ENCODE data around the gene DPEP3. TPM values are rescaled to one million over a fixed set of nuclear protein-coding genes. Genes with fewer than 3 reads are reported as not detected.
"Not testable (repeated sequence)": the region's sequence is repeated elsewhere in the genome, so short reads cannot be mapped to it uniquely, and the experiment has no call there.

Gene DPEP3
- total RNA-seq, 1 donor from 2014 or later: 0.12 TPM

- intact Hi-C loops (cut with micrococcal nuclease): not testable (repeated sequence)
These were observed 13.7 kb upstream of the DPEP3 start for GRCh38 chr16:67994040-67994408.

GRCh38 chr16:67993207-67994039 is 13.1 kb upstream of the DPEP3 start:
- intact Hi-C loops (cut with micrococcal nuclease): loop anchor here (1.0 kb wide), 10 partner anchors 10 to 472 kb away; partner anchors contain the start of genes DDX28, DUS2 and NFATC3

- intact Hi-C loops (cut with micrococcal nuclease): loop anchor here (1.0 kb wide), 10 partner anchors 9 to 471 kb away; partner anchors contain the start of genes DDX28, DUS2 and NFATC3
These were observed 12.4 kb upstream of the DPEP3 start for GRCh38 chr16:67992661-67993206.

- intact Hi-C loops (cut with micrococcal nuclease): no loop called here
These were observed 9.7 kb upstream of the DPEP3 start for GRCh38 chr16:67990018-67990386.

- intact Hi-C loops (cut with micrococcal nuclease): no loop called here
These were observed 9.2 kb upstream of the DPEP3 start for GRCh38 chr16:67989322-67990017.

- intact Hi-C loops (cut with micrococcal nuclease): no loop called here
These were observed 8.4 kb upstream of the DPEP3 start for GRCh38 chr16:67988675-67989074.

GRCh38 chr16:67987460-67988160 is 7.3 kb upstream of the DPEP3 start:
- intact Hi-C loops (cut with micrococcal nuclease): no loop called here

GRCh38 chr16:67986949-67987348 is 6.7 kb upstream of the DPEP3 start:
- intact Hi-C loops (cut with micrococcal nuclease): no loop called here

GRCh38 chr16:67982011-67982696 is 1.9 kb upstream of the DPEP3 start:
- intact Hi-C loops (cut with micrococcal nuclease): no loop called here

GRCh38 chr16:67977469-67978227 is 2.7 kb downstream of the DPEP3 start:
- intact Hi-C loops (cut with micrococcal nuclease): no loop called here

- intact Hi-C loops (cut with micrococcal nuclease): no loop called here
These were observed 3.3 kb downstream of the DPEP3 start for GRCh38 chr16:67977005-67977404.

- intact Hi-C loops (cut with micrococcal nuclease): no loop called here
These were observed 4.1 kb downstream of the DPEP3 start for GRCh38 chr16:67976205-67976604.

GRCh38 chr16:67975321-67976105 is 4.8 kb downstream of the DPEP3 start:
- intact Hi-C loops (cut with micrococcal nuclease): no loop called here

- intact Hi-C loops (cut with micrococcal nuclease): not testable (repeated sequence)
These were observed 8.0 kb downstream of the DPEP3 start for GRCh38 chr16:67972285-67972684.

- intact Hi-C loops (cut with micrococcal nuclease): no loop called here
These were observed 9.2 kb downstream of the DPEP3 start for GRCh38 chr16:67971111-67971510.

- intact Hi-C loops (cut with micrococcal nuclease): loop anchor here (1.0 kb wide), 2 partner anchors 24 to 54 kb away; partner anchors contain the start of genes DDX28 and DUS2
These were observed 10.9 kb downstream of the DPEP3 start for GRCh38 chr16:67969254-67970039.

- intact Hi-C loops (cut with micrococcal nuclease): loop anchor here (1.0 kb wide), 7 partner anchors 15 to 406 kb away; partner anchors contain the start of genes CTCF, DDX28, DUS2 and PSKH1
These were observed 11.7 kb downstream of the DPEP3 start, which contains the start of gene SLC12A4 for GRCh38 chr16:67968400-67969253. Gene SLC12A4 (minus strand): TSS chr16:67968637. CDS start chr16:67968553, 84 bp downstream.
